HG02885 (cell line): ENCODE measurements around the gene WDR45B.

Experiments used
- ATAC-seq: cut with Tn5 transposase; IDR thresholded peaks from one replicate; pipeline ENCODE4 v1.9.1; 2021; ENCODE audit warnings: mild to moderate bottlenecking; ENCODE audit not compliant: unreplicated experiment, poor library complexity

The WDR45B gene

DNA sequence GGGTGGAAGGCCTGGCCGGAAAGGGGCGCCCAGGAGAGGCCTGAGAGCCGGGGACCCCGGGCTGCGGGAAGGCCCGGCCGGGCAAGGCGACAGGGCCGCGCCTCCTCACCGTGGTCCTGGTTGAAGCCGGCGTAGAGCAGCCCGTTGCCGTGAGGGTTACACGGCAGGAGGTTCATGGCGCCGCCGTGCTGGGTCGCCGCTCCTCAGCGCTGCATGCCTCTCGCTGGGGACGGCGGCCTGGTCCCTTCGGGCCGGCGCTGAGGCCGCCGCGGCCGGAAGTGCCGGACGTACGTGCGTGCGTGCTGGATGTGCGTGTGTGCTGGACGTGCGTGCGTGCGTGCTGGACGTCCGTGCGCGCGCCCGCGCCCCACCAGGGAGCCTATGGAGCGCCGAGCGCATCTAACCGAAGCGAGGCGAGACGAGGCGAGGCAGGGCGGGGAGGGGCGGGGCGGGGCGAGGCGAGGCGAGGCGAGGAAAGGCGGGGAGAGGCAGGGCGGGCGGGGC is at the start of gene WDR45B:
TSS of gene WDR45B (minus strand) at position 280 of the 504 bp plus-strand sequence. CDS start at position 176, 104 bp downstream.
- peak; percentile 88 for ATAC-seq

DNA sequence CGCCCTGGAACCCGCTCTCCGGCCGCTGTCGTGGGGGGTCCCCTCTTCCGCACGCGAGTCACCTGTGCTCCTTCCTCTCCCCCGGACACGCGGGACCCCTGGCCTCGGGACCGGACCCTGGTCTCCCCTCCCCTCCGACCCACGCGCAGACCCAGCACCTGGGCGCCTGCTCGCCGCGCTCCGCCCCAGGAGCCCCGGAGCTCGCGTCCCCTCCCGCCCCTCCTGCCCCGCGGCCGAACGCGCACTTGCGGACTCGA is 49.5 kb upstream of the WDR45B start:
- ATAC-seq, result no peak

DNA sequence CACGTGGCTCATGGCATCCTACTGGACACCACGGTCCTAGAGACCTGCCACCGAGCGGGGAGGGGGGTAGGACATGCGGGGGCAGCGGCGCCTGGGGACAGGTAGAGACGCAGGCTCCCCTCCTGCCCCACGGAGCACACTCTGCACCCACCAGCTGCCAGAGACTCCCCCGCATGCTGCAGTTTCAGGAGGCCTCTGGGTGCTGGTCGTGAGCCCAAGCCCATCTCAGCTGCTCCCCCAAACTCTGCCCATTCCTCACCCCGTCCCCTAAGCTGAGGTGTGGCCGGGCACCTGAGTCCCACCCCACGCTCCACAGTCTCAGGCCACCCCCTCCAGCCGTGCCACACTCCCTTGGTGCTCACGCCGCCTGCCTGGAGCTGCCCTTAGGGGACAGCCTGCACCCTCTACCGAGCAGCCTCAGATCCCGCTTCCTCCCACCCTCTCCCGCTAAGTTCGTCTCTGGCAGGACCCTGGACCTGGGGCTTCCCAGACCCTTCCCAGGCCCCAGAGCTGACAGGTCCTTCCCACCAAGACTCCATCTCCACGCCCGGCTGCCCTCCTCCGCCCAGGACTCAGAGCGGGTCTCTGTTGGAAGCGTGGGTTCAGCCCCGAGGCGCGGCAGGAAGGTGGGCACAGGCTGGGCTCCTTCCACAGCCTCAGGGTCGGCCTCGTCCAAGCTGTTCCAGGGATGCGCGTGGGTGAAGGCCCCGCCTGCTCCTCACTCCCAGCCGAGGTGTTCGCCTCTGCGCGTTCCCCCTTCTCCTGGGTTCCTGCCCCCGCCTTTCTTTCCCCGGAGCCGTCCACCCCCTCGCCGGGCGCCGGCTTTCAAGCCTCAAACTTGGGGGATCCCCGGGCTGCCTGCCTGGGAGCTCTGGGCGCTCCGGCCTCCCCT is 48.9 kb upstream of the WDR45B start:
- no peak for ATAC-seq

DNA sequence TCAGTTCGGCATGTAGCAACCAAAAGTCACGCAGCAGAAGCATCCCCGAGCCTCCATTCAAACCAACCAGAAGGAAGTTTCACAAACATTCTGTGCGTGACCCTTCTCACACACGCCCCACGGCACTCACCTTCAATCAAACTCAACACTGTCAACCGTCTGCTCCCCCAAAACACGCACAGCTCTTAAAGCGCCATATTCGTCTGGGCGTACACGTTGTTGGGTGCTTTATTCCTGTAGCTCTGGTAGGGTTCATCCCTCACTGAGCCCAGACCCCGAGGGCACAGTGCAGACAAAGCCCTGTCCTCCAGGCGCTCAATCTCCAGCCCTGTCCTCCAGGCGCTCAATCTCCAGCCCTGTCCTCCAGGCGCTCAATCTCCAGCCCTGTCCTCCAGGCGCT is 48.0 kb upstream of the WDR45B start:
- no peak for ATAC-seq

DNA sequence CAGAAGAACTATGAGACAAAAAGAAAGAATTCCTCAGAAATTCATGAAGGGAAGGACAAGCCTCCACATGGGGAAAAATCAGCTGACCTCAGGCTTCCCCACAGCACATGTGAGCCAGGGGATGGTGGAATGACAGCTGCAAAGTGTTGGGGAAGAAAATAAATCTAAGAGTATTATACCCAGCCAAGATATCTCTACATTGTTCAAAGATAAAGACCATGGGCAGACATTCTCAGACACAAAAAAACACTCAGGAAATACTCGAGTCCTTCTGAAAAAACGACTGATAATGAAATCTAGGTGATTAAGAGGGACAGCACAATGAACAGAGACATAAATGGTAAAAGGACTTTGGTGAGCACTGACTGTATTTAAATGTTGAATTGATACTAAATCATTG is 46.4 kb upstream of the WDR45B start:
- no peak for ATAC-seq

DNA sequence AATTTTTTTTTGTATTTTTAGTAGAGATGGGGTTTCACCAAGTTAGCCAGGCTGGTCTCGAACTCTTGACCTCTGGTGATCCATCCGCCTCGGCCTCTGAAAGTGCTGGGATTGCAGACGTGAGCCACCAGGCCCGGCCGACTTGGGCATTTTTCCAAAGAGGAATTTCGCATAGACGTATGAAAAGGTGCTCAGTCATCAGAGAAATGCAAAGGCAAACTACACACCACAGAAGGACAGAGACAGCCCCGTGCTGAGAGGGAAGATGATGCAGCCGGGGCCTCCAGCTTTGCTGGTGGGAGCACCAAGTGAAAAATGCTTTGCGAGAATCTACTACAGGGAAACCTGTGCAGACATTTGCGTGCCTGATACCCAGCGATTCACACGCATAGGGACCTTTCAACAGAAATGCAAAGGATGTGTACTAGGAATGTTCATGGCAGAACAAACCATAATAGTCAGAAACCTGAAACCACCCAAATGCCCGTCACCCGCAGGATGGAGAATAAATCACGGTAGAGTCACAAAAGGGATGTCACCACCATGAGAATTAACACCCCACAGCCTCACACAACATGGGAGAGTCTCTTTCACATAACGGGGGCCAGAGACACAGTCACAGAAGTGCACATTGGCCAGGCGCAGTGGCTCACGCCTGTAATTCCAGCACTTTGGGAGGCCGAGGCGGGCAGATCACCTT is 45.1 kb upstream of the WDR45B start:
- no peak for ATAC-seq

DNA sequence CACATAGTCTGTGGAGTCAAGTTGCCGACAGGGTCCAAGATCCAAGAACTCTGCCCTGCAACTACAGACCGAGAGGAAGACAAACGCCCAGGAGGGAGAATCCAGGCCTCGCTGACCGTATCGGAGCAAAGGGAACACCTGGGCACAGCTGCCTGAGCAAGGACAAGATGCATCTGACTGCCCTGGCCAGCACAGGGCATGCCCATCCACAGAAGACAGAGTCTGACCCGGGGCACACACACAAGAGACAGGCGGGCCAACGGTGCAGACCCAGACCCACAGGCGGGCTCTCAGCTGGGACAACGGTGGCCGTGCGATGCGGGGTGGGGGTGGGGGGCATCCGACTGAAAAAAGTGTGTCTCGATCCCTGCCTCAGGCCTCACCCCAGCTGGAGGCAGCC is 44.0 kb upstream of the WDR45B start:
- ATAC-seq, result no peak

DNA sequence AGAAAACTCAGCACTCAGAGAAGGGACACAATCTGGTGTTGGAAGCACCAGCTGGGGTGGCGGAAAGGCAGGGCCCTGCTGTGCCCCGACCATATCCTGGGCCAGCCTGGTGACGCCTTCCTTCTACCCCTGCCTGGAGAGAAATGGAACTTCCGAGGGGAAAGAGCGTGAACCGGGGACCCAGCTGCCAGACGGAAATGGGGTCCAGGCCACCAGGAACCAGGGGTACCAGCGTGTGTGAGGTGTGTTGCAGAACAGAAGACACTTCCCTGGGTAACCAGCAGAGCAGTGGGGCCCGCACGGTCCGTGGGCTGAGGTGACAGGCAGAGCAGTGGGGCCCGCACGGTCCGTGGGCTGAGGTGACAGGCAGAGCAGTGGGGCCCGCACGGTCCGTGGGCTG is 43.5 kb upstream of the WDR45B start:
- no peak for ATAC-seq

DNA sequence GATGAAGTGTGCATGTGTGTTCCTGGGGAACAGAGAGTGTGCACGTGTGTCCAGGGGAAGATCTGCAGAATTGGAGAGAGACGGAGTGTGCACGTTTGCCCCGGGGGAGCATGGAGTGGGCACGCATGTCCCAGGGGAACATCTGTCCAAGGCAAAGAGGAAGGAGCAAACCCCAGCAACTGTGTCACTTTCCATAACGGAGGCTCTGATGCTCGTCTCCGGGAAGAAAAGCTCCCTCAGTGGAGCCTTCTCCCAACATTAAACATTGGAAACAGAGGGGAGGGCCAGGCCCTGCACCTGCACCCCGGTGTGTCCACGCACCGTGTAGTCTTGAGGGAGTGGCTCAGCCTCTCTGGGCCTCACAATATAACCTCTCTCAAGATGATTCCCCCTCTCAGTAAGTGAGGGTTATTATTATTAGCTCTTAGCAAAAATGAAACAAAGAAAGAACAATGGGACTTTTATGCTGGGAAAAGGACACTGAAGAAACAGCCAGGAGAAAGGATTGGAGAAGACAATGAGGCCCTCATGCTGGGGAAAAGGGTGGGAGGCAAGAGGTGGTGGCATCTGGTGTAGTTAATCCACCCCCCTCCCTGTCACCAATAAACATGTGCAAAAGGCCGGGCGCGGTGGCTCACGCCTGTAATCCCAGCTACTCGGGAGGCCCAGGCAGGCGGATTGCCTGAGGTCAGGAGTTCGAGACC is 42.7 kb upstream of the WDR45B start:
- no peak for ATAC-seq

DNA sequence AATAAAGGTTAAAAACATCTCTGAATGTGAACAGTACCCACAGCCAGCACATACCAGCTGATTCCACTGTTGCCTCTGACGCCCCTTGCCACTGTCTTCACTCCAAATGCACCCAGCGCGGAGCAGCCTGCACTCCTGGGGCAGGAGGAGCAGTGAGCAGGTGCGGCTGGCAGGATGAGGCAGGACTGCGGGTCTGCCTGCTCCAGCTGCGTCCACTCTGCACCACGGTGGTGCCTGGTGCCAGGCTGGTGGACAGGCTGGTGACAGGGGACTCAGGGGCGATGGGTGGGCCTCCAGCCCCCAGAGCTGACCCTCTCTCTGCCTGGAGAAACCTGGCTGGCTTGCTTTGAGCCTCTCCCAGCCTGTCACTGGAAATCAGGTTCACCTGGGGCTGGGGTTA is 40.8 kb upstream of the WDR45B start:
- ATAC-seq, result no peak

DNA sequence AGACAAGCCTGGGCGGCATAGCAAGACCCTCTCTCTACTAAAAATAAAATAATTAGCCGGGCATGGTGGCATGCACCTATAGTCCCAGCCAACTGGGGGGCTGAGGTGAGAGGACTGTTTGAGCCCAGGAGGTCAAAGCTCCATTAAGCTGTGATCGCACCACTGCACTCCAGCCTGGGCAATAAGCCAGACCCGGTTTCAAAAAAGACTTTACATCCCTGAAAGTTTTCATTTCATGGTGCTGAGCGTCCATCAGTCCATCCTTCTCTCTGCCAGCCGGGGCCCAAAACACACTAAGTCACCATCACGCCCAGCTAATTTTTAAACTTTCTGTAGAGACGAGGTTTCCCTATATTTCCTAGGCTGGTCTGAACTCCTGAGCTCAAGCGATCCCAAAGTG is 39.6 kb upstream of the WDR45B start:
- no peak for ATAC-seq

DNA sequence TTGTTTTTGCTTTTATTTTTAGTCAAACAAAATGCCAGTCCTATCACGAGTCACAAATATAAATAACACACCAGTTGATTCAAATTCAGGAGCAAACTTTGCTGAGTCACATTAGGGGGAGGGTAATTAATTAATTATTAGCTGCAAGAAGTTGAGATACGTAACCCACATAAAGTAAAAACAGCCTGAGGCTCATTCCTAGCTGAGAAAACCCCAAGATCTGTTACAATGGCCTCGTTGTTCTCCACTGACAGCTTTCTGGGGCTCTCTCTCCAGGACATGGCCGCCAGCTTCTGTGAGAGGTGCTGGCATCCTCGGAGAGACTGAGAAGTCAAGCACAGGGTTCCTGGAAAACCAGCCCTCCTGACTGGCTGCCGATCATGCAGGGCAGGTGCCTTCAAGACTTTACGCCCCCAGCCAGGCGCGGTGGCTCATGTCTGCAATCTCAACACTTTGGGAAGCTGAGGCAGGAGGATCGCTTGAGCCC is 39.2 kb upstream of the WDR45B start:
- ATAC-seq, result no peak

DNA sequence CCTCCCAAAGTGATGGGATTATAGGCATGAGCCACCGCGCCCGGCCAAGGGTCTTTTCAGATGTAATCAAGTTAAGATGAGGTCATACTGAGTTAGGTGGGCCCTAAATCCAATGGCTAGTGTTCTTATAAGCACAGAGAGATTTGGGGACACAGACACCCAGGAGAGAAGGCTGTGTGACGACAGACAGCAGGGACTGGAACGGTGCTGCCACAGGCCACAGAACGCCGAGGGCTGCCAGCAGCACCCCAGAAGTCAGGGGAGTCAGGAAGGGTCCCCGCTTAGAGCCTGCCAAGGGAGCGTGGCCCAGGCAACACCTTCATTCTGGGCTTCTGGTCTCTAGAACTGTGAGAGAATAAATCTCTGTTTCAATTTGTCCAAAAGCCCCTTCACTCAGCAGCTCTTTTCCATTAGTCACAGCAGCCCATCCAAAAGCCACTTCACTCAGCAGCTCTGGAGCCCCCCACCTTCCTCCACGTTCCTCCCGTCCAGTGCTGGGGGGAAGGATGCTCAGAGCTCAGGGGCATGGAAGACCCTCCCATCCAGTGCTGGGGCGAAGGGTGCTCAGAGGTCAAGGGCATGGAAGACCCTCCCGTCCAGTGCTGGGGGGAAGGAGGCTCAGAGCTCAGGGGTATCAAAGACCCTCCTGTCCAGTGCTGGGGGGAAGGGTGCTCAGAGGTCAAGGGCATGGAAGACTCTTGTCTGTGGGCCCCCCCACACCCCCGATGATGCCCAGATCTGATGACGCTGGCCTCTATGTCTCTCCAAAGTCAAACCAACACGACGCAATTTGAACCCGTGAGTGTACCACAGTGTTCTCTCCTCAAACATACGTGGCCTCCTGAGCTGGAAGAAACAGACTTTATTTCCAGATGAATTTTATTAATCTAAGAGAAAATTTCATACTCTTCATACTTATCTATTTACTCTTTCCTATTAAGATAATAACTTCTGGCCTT is 38.4 kb upstream of the WDR45B start:
- no peak for ATAC-seq

DNA sequence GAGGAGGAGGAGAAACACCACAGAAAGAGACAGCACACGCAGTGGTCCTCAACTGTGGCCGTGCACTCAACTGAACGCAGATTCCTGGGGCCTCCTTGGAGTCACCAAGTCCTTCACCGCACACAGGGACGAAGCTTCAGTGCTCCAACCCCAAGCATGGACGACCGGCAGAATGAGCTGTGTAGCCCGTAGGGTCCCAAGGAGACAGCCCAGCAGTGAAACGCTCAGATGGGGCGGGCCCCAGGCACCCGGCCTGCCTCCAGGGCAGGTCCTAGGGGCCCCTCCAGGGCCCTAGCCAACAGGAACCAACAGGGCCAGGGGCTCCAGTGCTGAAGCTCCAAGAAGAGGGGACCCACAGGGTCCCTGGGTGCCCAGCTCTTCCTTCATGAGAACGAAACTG is 37.0 kb upstream of the WDR45B start:
- no peak for ATAC-seq

DNA sequence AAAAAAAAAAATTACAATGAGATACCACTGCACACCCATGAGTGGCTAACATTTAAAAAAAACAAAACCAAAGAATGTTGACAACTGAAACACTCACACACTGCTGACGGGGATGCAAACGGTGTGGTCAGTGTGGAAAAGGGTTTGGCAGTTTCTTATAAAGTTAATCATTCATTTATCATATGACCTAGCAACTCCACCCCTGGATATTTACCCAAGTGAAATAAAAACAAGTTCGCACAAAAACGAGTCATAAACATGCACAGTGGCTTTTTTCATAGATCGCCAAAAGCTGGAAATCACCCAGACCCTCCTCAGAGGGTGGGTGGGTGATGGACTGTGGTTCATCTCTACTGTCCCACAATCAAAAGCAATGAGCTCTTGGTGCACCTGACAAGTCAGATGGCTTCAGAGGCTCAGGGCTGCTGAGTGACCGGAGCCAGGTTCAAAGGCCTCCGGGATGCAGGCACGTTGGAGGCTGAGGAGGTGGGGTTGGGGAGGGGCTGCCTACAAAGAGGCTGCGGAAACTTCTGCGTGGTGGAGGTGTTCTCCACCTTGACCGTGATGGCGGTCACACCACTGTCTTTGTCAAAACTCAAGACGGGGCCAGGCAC is 36.1 kb upstream of the WDR45B start:
- no peak for ATAC-seq

DNA sequence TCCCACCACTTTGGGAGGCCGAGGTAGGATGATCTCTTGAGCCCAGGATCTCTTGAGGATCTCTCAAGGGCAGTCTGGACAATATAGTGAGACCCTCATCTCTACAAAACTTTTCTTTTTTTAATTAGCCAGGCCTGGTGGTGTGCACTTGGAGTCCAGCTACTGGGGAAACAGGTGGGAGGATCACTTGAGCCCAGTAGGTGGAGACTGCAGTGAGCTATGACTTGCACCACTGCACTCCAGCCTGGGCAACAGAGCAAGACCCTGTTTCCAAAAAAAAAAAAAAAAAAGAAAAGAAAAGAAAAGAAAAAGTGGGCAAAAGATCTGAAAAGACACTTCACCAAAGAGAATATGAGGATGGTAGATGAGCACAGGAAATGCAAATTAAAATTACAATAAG is 35.3 kb upstream of the WDR45B start:
- ATAC-seq, result no peak

DNA sequence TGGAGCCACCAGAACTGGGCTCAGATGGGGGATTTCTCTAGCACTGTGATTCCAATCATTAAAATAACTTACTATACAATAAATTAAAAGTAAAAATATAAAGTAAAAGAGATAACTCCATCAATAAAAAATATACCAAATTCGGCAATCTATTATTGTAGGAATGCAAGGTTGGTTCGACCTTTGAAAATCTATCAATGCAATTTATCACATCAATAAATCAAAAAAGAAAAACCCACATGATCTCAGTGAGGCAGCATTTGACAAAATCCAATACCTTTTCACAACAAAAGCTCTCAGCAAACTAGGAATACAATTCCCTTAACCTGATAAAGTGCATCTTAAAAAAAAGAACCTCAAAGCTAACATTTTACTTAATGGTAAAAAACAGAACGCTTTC is 33.3 kb upstream of the WDR45B start:
- no peak for ATAC-seq

DNA sequence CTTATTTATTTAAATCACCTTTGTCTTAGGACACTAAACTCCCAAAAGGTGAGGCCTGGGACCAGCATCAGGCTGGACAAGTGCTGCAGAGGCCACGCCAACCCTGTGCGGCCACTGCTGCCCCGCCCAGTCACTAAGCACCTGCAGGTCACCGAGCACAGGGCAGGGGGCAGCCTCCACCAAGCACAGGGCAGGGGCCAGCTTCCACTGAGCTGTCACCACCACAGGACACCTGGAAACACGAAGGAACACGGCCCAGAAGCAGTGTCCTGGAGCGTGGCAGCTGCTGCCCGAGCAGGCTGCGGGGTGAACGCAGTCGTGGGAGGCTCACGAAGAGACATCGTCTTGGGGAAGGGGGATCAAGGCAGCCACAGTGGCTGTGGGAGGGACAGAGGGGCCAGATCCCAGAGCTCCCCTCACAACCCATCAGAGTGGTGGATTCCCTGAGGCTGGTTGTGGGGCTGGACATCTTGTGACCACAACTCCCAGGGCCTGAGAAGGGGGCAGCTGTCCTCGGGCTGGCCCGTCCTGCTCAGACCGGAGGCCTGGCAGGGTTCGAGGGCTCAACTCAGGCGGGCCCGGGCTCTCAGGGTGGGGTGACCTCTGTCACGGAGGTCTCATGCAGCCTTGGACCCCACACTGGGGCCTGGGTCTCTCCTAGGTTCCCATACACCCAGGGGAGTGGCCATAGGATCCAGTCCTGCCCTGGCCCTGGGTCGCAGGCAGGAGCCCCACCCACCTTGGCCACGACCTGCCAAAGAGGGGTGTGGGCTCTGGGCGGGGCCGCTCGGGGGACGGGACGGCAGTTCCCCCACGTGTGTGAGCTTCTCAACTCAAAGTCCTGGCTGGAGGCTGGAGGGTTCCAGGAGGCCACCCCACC is 31.6 kb upstream of the WDR45B start:
- no peak for ATAC-seq
